Mesothelial cell of epicardium (in vitro differentiated cells): ENCODE measurements around the gene PCDHGB6. TPM values are rescaled to one million over a fixed set of nuclear protein-coding genes. Genes with fewer than 3 reads are reported as not detected.
"Not testable (repeated sequence)": the region's sequence is repeated elsewhere in the genome, so short reads cannot be mapped to it uniquely, and the experiment has no call there.

Experiments
- DNase-seq, 2 experiments: peaks; one replicate each; pipeline ENCODE4 v3.0.0; 2021; ENCODE audit warnings: low spot score in 2 of 2; ENCODE audit not compliant: unreplicated experiment in 2 of 2
- H3K27ac Mint-ChIP-seq: 2 replicates; pipeline ENCODE4 v1.8.0; 2021; ENCODE audit warnings: mixed read lengths
- H3K27me3 Mint-ChIP-seq: 2 replicates; pipeline ENCODE4 v1.8.0; 2021; ENCODE audit warnings: low read depth, mixed read lengths
- H3K36me3 Mint-ChIP-seq: 2 replicates; pipeline ENCODE4 v1.8.0; 2021; ENCODE audit warnings: mixed read lengths
- H3K4me1 Mint-ChIP-seq: 2 replicates; pipeline ENCODE4 v1.8.0; 2021; ENCODE audit warnings: mixed read lengths
- H3K4me3 Mint-ChIP-seq: 2 replicates; pipeline ENCODE4 v1.8.0; 2021; ENCODE audit warnings: mild to moderate bottlenecking, moderate library complexity, mixed read lengths
- H3K9me3 Mint-ChIP-seq: 2 replicates; pipeline ENCODE4 v1.8.0; 2021; ENCODE audit warnings: mixed read lengths
- CTCF ChIP-seq: fragments of 200-600 bp; sonication (generic); IDR thresholded peaks from one replicate; pipeline ENCODE4 v1.5.0; 2021; ENCODE audit warnings: antibody characterized with exemption; ENCODE audit not compliant: unreplicated experiment
- total RNA-seq: library from RNA; stranded (reverse); gene quantifications from 3 replicates; pipeline ENCODE4 v1.2.1, GENCODE V29; 2021

The PCDHGB6 gene
- total RNA-seq, 1 donor from 2014 or later: 75.7 TPM

GRCh38 chr5:141374627-141375026 lies 33.2 kb upstream of the PCDHGB6 start:
- H3K4me1 Mint-ChIP-seq: no peaks in the 10 kb centered on the region
- no peaks in the 10 kb centered on the region for H3K27me3 Mint-ChIP-seq
- no peak for TF ChIP-seq CTCF
- peaks cover 69% of the 10 kb centered on the region for H3K9me3 Mint-ChIP-seq
- no peak for DNase-seq
- H3K36me3 Mint-ChIP-seq: peaks cover 14% of the 10 kb centered on the region
- H3K4me3 Mint-ChIP-seq: no peak overlapping the region
- no peak overlapping the region for H3K27ac Mint-ChIP-seq

GRCh38 chr5:141375444-141376155 lies 32.2 kb upstream of the PCDHGB6 start:
- H3K9me3 Mint-ChIP-seq: peaks cover 66% of the 10 kb centered on the region
- H3K27ac Mint-ChIP-seq, H3K27me3 Mint-ChIP-seq, H3K4me1 Mint-ChIP-seq, H3K4me3 Mint-ChIP-seq, DNase-seq: not testable (repeated sequence)
- H3K36me3 Mint-ChIP-seq: peaks cover 14% of the 10 kb centered on the region

- no peak for DNase-seq
These were observed 25.1 kb upstream of the PCDHGB6 start, which contains the start of gene PCDHGA7 for GRCh38 chr5:141382469-141383294. Gene PCDHGA7 (plus strand): TSS chr5:141382742. CDS start chr5:141382900, 158 bp downstream.

GRCh38 chr5:141383345-141383744 lies 24.5 kb upstream of the PCDHGB6 start:
- Mint-ChIP-seq H3K27ac (no peak overlapping the region), H3K4me1 (no peaks in the 10 kb centered on the region), H3K4me3 (no peak overlapping the region), H3K9me3 (peaks cover 69% of the 10 kb centered on the region), H3K27me3 (no peaks in the 10 kb centered on the region), H3K36me3 (peaks cover 10% of the 10 kb centered on the region)
- no peak for DNase-seq
- TF ChIP-seq CTCF: no peak

More at GRCh38 chr5:141382469-141383294, 25.1 kb upstream of the PCDHGB6 start, which contains the start of gene PCDHGA7:
- Mint-ChIP-seq H3K36me3 (peaks cover 8% of the 10 kb centered on the region), H3K4me1 (no peaks in the 10 kb centered on the region), H3K27me3 (no peaks in the 10 kb centered on the region), H3K9me3 (peaks cover 67% of the 10 kb centered on the region), H3K4me3 (no peak within 1 kb of the TSS), H3K27ac (no peak within 1 kb of the TSS)
- no peak for TF ChIP-seq CTCF

GRCh38 chr5:141384471-141385267 lies 23.2 kb upstream of the PCDHGB6 start:
- Mint-ChIP-seq H3K27ac (no peak overlapping the region), H3K9me3 (peaks cover 65% of the 10 kb centered on the region), H3K4me3 (no peak overlapping the region), H3K27me3 (no peaks in the 10 kb centered on the region), H3K4me1 (no peaks in the 10 kb centered on the region), H3K36me3 (peaks cover 17% of the 10 kb centered on the region)
- no peak for DNase-seq
- no peak for TF ChIP-seq CTCF
